Lower leg skin (tissue), 3 donors: ENCODE results near the gene G0S2.

Experiments used
- POLR2A ChIP-seq, 2 donors: fragments of 450-650 bp; IDR thresholded peaks; one replicate each; pipeline ENCODE4 v1.6.1; 2016 to 2017; ENCODE audit warnings: antibody characterized with exemption in 2 of 2, mild to moderate bottlenecking in 1 of 2, moderate library complexity in 1 of 2
- TF ChIP-seq, protein P1 (sequence below), 3 donors: fragments of 450-650 bp; IDR thresholded peaks; one replicate each; pipeline ENCODE4 v1.5.1; 2016; ENCODE audit warnings: antibody characterized with exemption in 3 of 3, mild to moderate bottlenecking in 3 of 3, moderate library complexity in 2 of 3

DNA sequence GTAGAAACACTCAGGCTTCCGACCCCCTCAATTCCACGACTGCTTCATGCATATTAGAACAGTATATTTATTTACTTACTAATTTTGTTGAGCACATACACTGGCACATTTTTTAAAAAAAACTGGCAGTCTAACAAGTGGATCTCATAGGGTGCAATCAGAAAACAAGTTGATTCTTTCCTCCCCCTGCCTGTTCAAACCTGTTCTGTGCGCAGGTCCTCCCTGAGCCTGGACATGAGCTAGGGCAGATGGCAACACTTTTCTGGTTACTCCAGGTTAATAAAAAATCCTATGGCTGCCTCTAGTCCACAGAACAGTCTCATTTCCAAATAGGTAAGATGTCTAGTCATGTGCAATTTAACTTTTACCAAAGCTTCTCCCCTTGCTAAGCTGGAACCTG lies 48.1 kb downstream of the G0S2 start:
- TF ChIP-seq, protein P1, sequence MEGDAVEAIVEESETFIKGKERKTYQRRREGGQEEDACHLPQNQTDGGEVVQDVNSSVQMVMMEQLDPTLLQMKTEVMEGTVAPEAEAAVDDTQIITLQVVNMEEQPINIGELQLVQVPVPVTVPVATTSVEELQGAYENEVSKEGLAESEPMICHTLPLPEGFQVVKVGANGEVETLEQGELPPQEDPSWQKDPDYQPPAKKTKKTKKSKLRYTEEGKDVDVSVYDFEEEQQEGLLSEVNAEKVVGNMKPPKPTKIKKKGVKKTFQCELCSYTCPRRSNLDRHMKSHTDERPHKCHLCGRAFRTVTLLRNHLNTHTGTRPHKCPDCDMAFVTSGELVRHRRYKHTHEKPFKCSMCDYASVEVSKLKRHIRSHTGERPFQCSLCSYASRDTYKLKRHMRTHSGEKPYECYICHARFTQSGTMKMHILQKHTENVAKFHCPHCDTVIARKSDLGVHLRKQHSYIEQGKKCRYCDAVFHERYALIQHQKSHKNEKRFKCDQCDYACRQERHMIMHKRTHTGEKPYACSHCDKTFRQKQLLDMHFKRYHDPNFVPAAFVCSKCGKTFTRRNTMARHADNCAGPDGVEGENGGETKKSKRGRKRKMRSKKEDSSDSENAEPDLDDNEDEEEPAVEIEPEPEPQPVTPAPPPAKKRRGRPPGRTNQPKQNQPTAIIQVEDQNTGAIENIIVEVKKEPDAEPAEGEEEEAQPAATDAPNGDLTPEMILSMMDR (IDR thresholded peaks at IDR 0.05): no peak
- TF ChIP-seq POLR2A (IDR thresholded peaks at IDR 0.05): no peak
